Measurements from ENCODE around the gene GABRA5. TPM values are rescaled to one million over a fixed set of nuclear protein-coding genes. Genes with fewer than 3 reads are reported as not detected.

The GABRA5 gene
- total and polyA plus RNA-seq, 10 of the 15 experiments (the other 5 are each of a cell fraction or from before 2014, with no cell fraction given), result 0.10 TPM; not detected in 9

DNA sequence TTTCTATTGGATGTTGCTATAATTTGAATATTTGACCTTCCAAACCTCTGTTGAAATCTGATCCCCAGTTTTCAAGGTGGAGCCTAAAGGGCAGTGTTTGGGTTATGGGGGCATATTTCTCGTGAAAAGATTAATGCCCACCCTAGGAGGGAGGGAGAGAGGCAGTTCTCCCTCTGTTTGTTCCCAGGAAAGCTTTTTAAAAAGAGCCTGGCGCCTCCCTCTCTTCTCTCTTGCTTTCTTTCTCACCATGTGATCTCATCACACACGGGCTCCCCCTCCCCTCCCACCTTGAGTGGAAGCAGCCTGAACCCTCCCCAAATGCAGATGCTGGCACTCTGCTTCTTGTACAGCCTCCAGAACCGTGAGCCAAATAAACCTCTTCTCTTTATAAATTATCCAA, 12.4 kb upstream of the GABRA5 start:
- intact Hi-C loops (cut with micrococcal nuclease; ENCODE audit: unreplicated experiment), result no loop called here
- in situ Hi-C loops (cut with MboI), result loop anchor here (25.0 kb wide), 1 partner anchor 1342 kb away; no protein-coding TSS in a partner anchor
- ChIA-PET RAD21 (ENCODE audit: unreplicated experiment) (no interaction called here), POLR2A (no interaction called here), SMC1A (ENCODE audit: uncharacterized antibody, unreplicated experiment) (no interaction called here), CTCF (no interaction called here)
- no peak overlapping the region for H3K4me2 ChIP-seq (ENCODE audit: control insufficient read depth, insufficient read depth)
- ATAC-seq, result no peak
- H3K27me3 ChIP-seq (replicated peaks in 1 of 2; ENCODE audit: control insufficient read depth in 2 of 2, insufficient read depth in 2 of 2, low read length in 1 of 2), result no peaks in the 10 kb centered on the region
- no peak for TF ChIP-seq MYC (IDR thresholded peaks at IDR 0.05; ENCODE audit: insufficient read depth, insufficient read length, insufficient replicate concordance, low read length, severe bottlenecking)
- TF ChIP-seq ZNF622 (IDR thresholded peaks at IDR 0.05), result no peak
- TF ChIP-seq, protein P1, sequence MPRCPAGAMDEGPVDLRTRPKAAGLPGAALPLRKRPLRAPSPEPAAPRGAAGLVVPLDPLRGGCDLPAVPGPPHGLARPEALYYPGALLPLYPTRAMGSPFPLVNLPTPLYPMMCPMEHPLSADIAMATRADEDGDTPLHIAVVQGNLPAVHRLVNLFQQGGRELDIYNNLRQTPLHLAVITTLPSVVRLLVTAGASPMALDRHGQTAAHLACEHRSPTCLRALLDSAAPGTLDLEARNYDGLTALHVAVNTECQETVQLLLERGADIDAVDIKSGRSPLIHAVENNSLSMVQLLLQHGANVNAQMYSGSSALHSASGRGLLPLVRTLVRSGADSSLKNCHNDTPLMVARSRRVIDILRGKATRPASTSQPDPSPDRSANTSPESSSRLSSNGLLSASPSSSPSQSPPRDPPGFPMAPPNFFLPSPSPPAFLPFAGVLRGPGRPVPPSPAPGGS (IDR thresholded peaks at IDR 0.05; ENCODE audit: borderline replicate concordance, insufficient read depth, low read depth, low read length, poor library complexity, severe bottlenecking), result no peak
- TF ChIP-seq NFYA (IDR thresholded peaks at IDR 0.05; ENCODE audit: borderline replicate concordance, low read depth, low read length), result no peak
- no peak for TF ChIP-seq ZSCAN29 (IDR thresholded peaks at IDR 0.05)
- TF ChIP-seq GATAD2B (conservative IDR thresholded peaks at IDR 0.05; ENCODE audit: low read depth), result no peak
- no peak for TF ChIP-seq LARP7 (IDR thresholded peaks at IDR 0.05)
- TF ChIP-seq, protein P2, sequence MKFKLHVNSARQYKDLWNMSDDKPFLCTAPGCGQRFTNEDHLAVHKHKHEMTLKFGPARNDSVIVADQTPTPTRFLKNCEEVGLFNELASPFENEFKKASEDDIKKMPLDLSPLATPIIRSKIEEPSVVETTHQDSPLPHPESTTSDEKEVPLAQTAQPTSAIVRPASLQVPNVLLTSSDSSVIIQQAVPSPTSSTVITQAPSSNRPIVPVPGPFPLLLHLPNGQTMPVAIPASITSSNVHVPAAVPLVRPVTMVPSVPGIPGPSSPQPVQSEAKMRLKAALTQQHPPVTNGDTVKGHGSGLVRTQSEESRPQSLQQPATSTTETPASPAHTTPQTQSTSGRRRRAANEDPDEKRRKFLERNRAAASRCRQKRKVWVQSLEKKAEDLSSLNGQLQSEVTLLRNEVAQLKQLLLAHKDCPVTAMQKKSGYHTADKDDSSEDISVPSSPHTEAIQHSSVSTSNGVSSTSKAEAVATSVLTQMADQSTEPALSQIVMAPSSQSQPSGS (IDR thresholded peaks at IDR 0.05; ENCODE audit: low read length), result no peak
- TF ChIP-seq, protein P3, sequence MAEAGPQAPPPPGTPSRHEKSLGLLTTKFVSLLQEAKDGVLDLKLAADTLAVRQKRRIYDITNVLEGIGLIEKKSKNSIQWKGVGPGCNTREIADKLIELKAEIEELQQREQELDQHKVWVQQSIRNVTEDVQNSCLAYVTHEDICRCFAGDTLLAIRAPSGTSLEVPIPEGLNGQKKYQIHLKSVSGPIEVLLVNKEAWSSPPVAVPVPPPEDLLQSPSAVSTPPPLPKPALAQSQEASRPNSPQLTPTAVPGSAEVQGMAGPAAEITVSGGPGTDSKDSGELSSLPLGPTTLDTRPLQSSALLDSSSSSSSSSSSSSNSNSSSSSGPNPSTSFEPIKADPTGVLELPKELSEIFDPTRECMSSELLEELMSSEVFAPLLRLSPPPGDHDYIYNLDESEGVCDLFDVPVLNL (IDR thresholded peaks at IDR 0.05; ENCODE audit: low read depth, low read length), result no peak
- TF ChIP-seq MTA2 (IDR thresholded peaks at IDR 0.05; ENCODE audit: low read depth), result no peak
- no peak for TF ChIP-seq SIN3A (IDR thresholded peaks at IDR 0.05; ENCODE audit: low read depth, low read length)
- TF ChIP-seq NR2C1 (IDR thresholded peaks at IDR 0.05), result no peak
- TF ChIP-seq POLR2AphosphoS2 (IDR thresholded peaks at IDR 0.05; ENCODE audit: low read depth, low read length), result no peak
- no peak for TF ChIP-seq ESRRA (IDR thresholded peaks at IDR 0.05; ENCODE audit: low read length)
- TF ChIP-seq MYB (IDR thresholded peaks at IDR 0.05; ENCODE audit: borderline replicate concordance, low read depth, low read length), result no peak
- TF ChIP-seq YY1 (IDR thresholded peaks at IDR 0.05; ENCODE audit: low read depth, low read length), result no peak
- no peak overlapping the region for H3K9ac ChIP-seq (ENCODE audit: control insufficient read depth, insufficient read depth, low read length)
- H3K9me3 ChIP-seq (replicated peaks; ENCODE audit: control insufficient read depth, insufficient read depth, low read length), result no peaks in the 10 kb centered on the region
- FAIRE-seq, result no peak
- no peaks in the 10 kb centered on the region for H3K4me1 ChIP-seq (ENCODE audit: control insufficient read depth, insufficient read depth, low read length)
- H3K79me2 ChIP-seq (ENCODE audit: control insufficient read depth, insufficient read depth, low read length), result no peaks in the 10 kb centered on the region
- DNase-seq (ENCODE audit: low read depth, low spot score), result no peak
- H3K36me3 ChIP-seq (ENCODE audit: control insufficient read depth in 2 of 2, insufficient read depth in 2 of 2, low read length in 1 of 2), result no peaks in the 10 kb centered on the region
- no peak overlapping the region for H3K4me3 ChIP-seq
- no peak overlapping the region for H2AFZ ChIP-seq (ENCODE audit: control insufficient read depth, low read depth, low read length)
- no peak overlapping the region for H3K27ac ChIP-seq (ENCODE audit: control insufficient read depth, insufficient read depth)
- no peaks in the 10 kb centered on the region for H4K20me1 ChIP-seq (ENCODE audit: control insufficient read depth, insufficient read depth)
- BruUV-seq (replicated peaks), result no TSS peak
- 0% methylated on average over 4 of the region's 4 CpGs for WGBS (ENCODE audit: insufficient coverage, insufficient replicate concordance, low lambda C conversion rate, missing lambda C conversion rate)

Measured in GM12878 (cell line).